ENCODE results near the gene CTXND1. TPM values are rescaled to one million over a fixed set of nuclear protein-coding genes. Genes with fewer than 3 reads are reported as not detected.

Gene CTXND1
- total RNA-seq, 2 donors from 2014 or later = 0.04 TPM; not detected in 1

- H3K27me3 Mint-ChIP-seq (ENCODE audit: insufficient read depth) = no peaks in the 10 kb centered on the region
- 88 to 90% methylated on average over 7 to 8 of the region's 8 CpGs for WGBS, 2 experiments (ENCODE audit: insufficient coverage in 1 of 2, insufficient read length in 1 of 2)
- Histone ChIP-seq H3K27ac (ENCODE audit: low read depth, low read length) (no peak overlapping the region), H3K9me3 (ENCODE audit: control insufficient read depth, low read length) (no peaks in the 10 kb centered on the region), H3K27me3 (ENCODE audit: control insufficient read depth, insufficient read depth, low read length, poor library complexity, severe bottlenecking) (no peaks in the 10 kb centered on the region), H3K9ac (ENCODE audit: extremely low read depth, low read length, poor library complexity, severe bottlenecking) (no peak overlapping the region), H3K36me3 (ENCODE audit: control insufficient read depth, insufficient read depth, low read length) (no peaks in the 10 kb centered on the region), H3K4me1 (ENCODE audit: control insufficient read depth, insufficient read depth, low read length) (no peaks in the 10 kb centered on the region), H3K4me3 (ENCODE audit: low read length) (no peak overlapping the region)
- no peak for TF ChIP-seq CTCF (conservative IDR thresholded peaks at IDR 0.05)
- H3K27ac Mint-ChIP-seq = no peak overlapping the region
- H3K4me3 Mint-ChIP-seq = no peak overlapping the region
- H3K9me3 Mint-ChIP-seq = no peaks in the 10 kb centered on the region
- H3K36me3 Mint-ChIP-seq (ENCODE audit: low read depth) = no peaks in the 10 kb centered on the region
- DNase-seq = no peak
- no peaks in the 10 kb centered on the region for H3K4me1 Mint-ChIP-seq
Observed at GRCh38 chr15:80285379-80285778, 33.4 kb upstream of the CTXND1 start.

GRCh38 chr15:80283531-80283930 is 31.5 kb upstream of the CTXND1 start:
- Histone ChIP-seq H3K4me3 (ENCODE audit: low read length) (no peak overlapping the region), H3K27ac (ENCODE audit: low read depth, low read length) (no peak overlapping the region), H3K9me3 (ENCODE audit: control insufficient read depth, low read length) (no peaks in the 10 kb centered on the region), H3K36me3 (ENCODE audit: control insufficient read depth, insufficient read depth, low read length) (no peaks in the 10 kb centered on the region), H3K9ac (ENCODE audit: extremely low read depth, low read length, poor library complexity, severe bottlenecking) (no peak overlapping the region), H3K4me1 (ENCODE audit: control insufficient read depth, insufficient read depth, low read length) (no peaks in the 10 kb centered on the region), H3K27me3 (ENCODE audit: control insufficient read depth, insufficient read depth, low read length, poor library complexity, severe bottlenecking) (no peaks in the 10 kb centered on the region)
- Mint-ChIP-seq H3K9me3 (no peaks in the 10 kb centered on the region), H3K27me3 (ENCODE audit: insufficient read depth) (no peaks in the 10 kb centered on the region), H3K4me1 (no peaks in the 10 kb centered on the region), H3K27ac (no peak overlapping the region), H3K4me3 (no peak overlapping the region), H3K36me3 (ENCODE audit: low read depth) (no peaks in the 10 kb centered on the region)
- DNase-seq = no peak
- TF ChIP-seq CTCF (conservative IDR thresholded peaks at IDR 0.05) = no peak
- WGBS, 2 experiments (ENCODE audit: insufficient coverage in 1 of 2, insufficient read length in 1 of 2) = 73 to 86% methylated on average over 3 of the region's 3 CpGs

GRCh38 chr15:80277147-80277546 is 25.1 kb upstream of the CTXND1 start:
- Histone ChIP-seq H3K36me3 (ENCODE audit: control insufficient read depth, insufficient read depth, low read length) (no peaks in the 10 kb centered on the region), H3K27me3 (ENCODE audit: control insufficient read depth, insufficient read depth, low read length, poor library complexity, severe bottlenecking) (no peaks in the 10 kb centered on the region), H3K9me3 (ENCODE audit: control insufficient read depth, low read length) (no peaks in the 10 kb centered on the region), H3K4me1 (ENCODE audit: control insufficient read depth, insufficient read depth, low read length) (no peaks in the 10 kb centered on the region), H3K4me3 (ENCODE audit: low read length) (no peak overlapping the region), H3K9ac (ENCODE audit: extremely low read depth, low read length, poor library complexity, severe bottlenecking) (no peak overlapping the region), H3K27ac (ENCODE audit: low read depth, low read length) (no peak overlapping the region)
- Mint-ChIP-seq H3K27me3 (ENCODE audit: insufficient read depth) (peaks cover 5% of the 10 kb centered on the region), H3K27ac (no peak overlapping the region), H3K9me3 (peaks cover 1% of the 10 kb centered on the region), H3K4me1 (no peaks in the 10 kb centered on the region), H3K4me3 (no peak overlapping the region), H3K36me3 (ENCODE audit: low read depth) (no peaks in the 10 kb centered on the region)
- no peak for DNase-seq
- no peak for TF ChIP-seq CTCF (conservative IDR thresholded peaks at IDR 0.05)
- WGBS, 2 experiments (ENCODE audit: insufficient coverage in 1 of 2, insufficient read length in 1 of 2) = 77 to 82% methylated on average over 2 to 6 of the region's 6 CpGs

All from endodermal cell (in vitro differentiated cells).